GM12878 (cell line): Measurements from ENCODE around the gene PLPP2. TPM values are rescaled to one million over a fixed set of nuclear protein-coding genes. Genes with fewer than 3 reads are reported as not detected.

ENCODE experiments used
- ATAC-seq: fragments of 200-7000 bp; cut with Tn5 transposase; 3 replicates; pipeline ENCODE4 v1.9.1; 2020; ENCODE audit warnings: mild to moderate bottlenecking, moderate library complexity
- BruUV-seq: library from RNA; stranded (reverse); fragments of 400-500 nt; replicated peaks from 2 replicates; lab custom pipeline; 2021; lab: Mats Ljungman, UMichigan
- CTCF ChIA-PET: fragments of 300-600 bp; sonication (Branson Sonifier 250); formaldehyde crosslinking; extraction: SDS; loops from one replicate; lab custom pipeline; 2021; ENCODE audit warnings: inconsistent platforms; lab: Yijun Ruan, JAX
- POLR2A ChIA-PET: fragments of 350-600 bp; formaldehyde crosslinking; extraction: SDS; loops from one replicate; lab custom pipeline; 2021; ENCODE audit warnings: inconsistent platforms; lab: Charles Lee
- RAD21 ChIA-PET: fragments of 300-600 bp; sonication (Branson Sonifier 250); formaldehyde crosslinking; loops from one replicate; lab custom pipeline; 2023; ENCODE audit warnings: antibody characterized with exemption; ENCODE audit not compliant: unreplicated experiment; lab: Charles Lee
- SMC1A ChIA-PET: fragments of 300-600 bp; sonication (Branson Sonifier 250); formaldehyde crosslinking; loops from one replicate; lab custom pipeline; 2023; ENCODE audit not compliant: unreplicated experiment, uncharacterized antibody; lab: Charles Lee
- DNase-seq: peaks from one replicate; pipeline ENCODE4 v3.0.0-alpha.2; 2011; ENCODE audit warnings: low read depth, low spot score
- FAIRE-seq: peaks from 3 replicates; lab custom pipeline; 2011; peaks lifted over from hg19 to GRCh38; lab: Jason Lieb, UNC
- H2AFZ ChIP-seq: 2 replicates; pipeline ENCODE4 v1.6.0; 2011; ENCODE audit warnings: low read depth, low read length, control low read depth; ENCODE audit not compliant: control insufficient read depth
- H3K27ac ChIP-seq: 2 replicates; pipeline ENCODE4 v1.5.1; 2011; ENCODE audit warnings: control low read depth; ENCODE audit not compliant: control insufficient read depth, insufficient read depth
- H3K27me3 ChIP-seq, 2 experiments: replicated peaks in 1 of 2; 2 replicates each; pipeline versions ENCODE4 v1.6.0 to v1.6.1; 2011; ENCODE audit warnings: low read length in 1 of 2; ENCODE audit not compliant: control insufficient read depth in 2 of 2, insufficient read depth in 2 of 2
- H3K36me3 ChIP-seq, 2 experiments: 2 replicates each; pipeline ENCODE4 v1.5.1; 2011; ENCODE audit warnings: low read length in 1 of 2; ENCODE audit not compliant: control insufficient read depth in 2 of 2, insufficient read depth in 2 of 2
- H3K4me1 ChIP-seq: 2 replicates; pipeline ENCODE4 v1.6.1; 2011; ENCODE audit warnings: mild to moderate bottlenecking, low read length, moderate library complexity, mixed read lengths; ENCODE audit not compliant: control insufficient read depth, insufficient read depth
- H3K4me2 ChIP-seq: 2 replicates; pipeline ENCODE4 v1.6.0; 2011; ENCODE audit warnings: control low read depth; ENCODE audit not compliant: control insufficient read depth, insufficient read depth
- H3K4me3 ChIP-seq: fragments of 200-600 bp; sonication (generic); 2 replicates; pipeline ENCODE4 v1.5.1; 2016
- H3K79me2 ChIP-seq: 2 replicates; pipeline ENCODE4 v1.6.0; 2011; ENCODE audit warnings: low read length; ENCODE audit not compliant: control insufficient read depth, insufficient read depth
- H3K9ac ChIP-seq: 2 replicates; pipeline ENCODE4 v1.8.0; 2011; ENCODE audit warnings: low read length, control low read depth, mixed read lengths; ENCODE audit not compliant: control insufficient read depth, insufficient read depth
- H3K9me3 ChIP-seq: replicated peaks from 3 replicates; pipeline ENCODE4 v1.5.1; 2011; ENCODE audit warnings: mild to moderate bottlenecking, low read length; ENCODE audit not compliant: control insufficient read depth, insufficient read depth
- H4K20me1 ChIP-seq: 2 replicates; pipeline ENCODE4 v1.6.0; 2011; ENCODE audit not compliant: control insufficient read depth, insufficient read depth
- CUX1 ChIP-seq: IDR thresholded peaks from 2 replicates; pipeline ENCODE4 v1.6.1; 2012; ENCODE audit warnings: improper control_type of control experiment, low read depth, low read length; ENCODE audit not compliant: insufficient replicate concordance
- GABPA ChIP-seq: IDR thresholded peaks from 2 replicates; pipeline ENCODE4 v1.6.1; 2014; ENCODE audit warnings: antibody characterized with exemption, low read depth, mild to moderate bottlenecking, inconsistent platforms
- IKZF2 ChIP-seq, 2 experiments: fragments of 450-650 bp; IDR thresholded peaks; 2 replicates each; pipeline ENCODE4 v1.6.1; 2017; ENCODE audit warnings: mild to moderate bottlenecking in 2 of 2, moderate library complexity in 2 of 2
- KAT2A ChIP-seq: conservative IDR thresholded peaks from 2 replicates; pipeline ENCODE4 v1.6.1; 2011; ENCODE audit warnings: low read depth, low read length; ENCODE audit not compliant: control insufficient read depth
- MTA2 ChIP-seq: fragments of 450-650 bp; IDR thresholded peaks from 2 replicates; pipeline ENCODE4 v1.6.1; 2016; ENCODE audit warnings: low read depth, mild to moderate bottlenecking, moderate library complexity
- MXI1 ChIP-seq: fragments of 150-350 bp; IDR thresholded peaks from 2 replicates; pipeline ENCODE4 v1.6.1; 2011; ENCODE audit warnings: low read depth, mild to moderate bottlenecking, inconsistent platforms, low read length, improper control_type of control experiment
- PAX8 ChIP-seq: fragments of 450-650 bp; IDR thresholded peaks from 2 replicates; pipeline ENCODE4 v1.6.1; 2017; ENCODE audit warnings: mild to moderate bottlenecking, moderate library complexity
- SKIL ChIP-seq: fragments of 450-650 bp; IDR thresholded peaks from 2 replicates; pipeline ENCODE4 v1.6.1; 2017; ENCODE audit warnings: mild to moderate bottlenecking, low read depth, inconsistent platforms; ENCODE audit not compliant: poor library complexity, severe bottlenecking
- SMAD5 ChIP-seq: IDR thresholded peaks from 2 replicates; pipeline ENCODE4 v1.6.1; 2016; ENCODE audit warnings: antibody characterized with exemption, low read depth
- ZBTB33 ChIP-seq: fragments of 450-650 bp; IDR thresholded peaks from 2 replicates; pipeline ENCODE4 v1.6.1; 2017; ENCODE audit warnings: mild to moderate bottlenecking
- WGBS: methylation state at CpG from one replicate; pipeline ENCODE4 v1.1.6; 2016; ENCODE audit warnings: low lambda C conversion rate; ENCODE audit not compliant: insufficient replicate concordance, insufficient coverage; ENCODE audit errors: missing lambda C conversion rate; 5-methylcytosine and 5-hydroxymethylcytosine counted together
- in situ Hi-C: fragments of 300-500 bp; cut with MboI; formaldehyde crosslinking; loops from 9 replicates; pipeline ENCODE4 v1.14.3; 2018; ENCODE audit warnings: mixed read lengths
- intact Hi-C: fragments of 100-400 bp; cut with micrococcal nuclease; formaldehyde crosslinking; loops from one replicate; pipeline ENCODE4 v1.14.2; 2022; ENCODE audit not compliant: unreplicated experiment
- polyA plus RNA-seq, 11 experiments: library from polyadenylated mRNA; depleted of rRNA in 4 of 11; unstranded in 6 of 11; stranded (reverse) in 5 of 11; fragments of >200 nt; fragmentation: Nextera tagmentation in 4 of 11; fragmentation: Illumina TruSeq in 1 of 11; extraction: Ambion mirVana in 4 of 11; extraction: Trizol in 1 of 11; gene quantifications; 1 replicate in 1 of 11; 2 replicates in 10 of 11; pipeline versions ENCODE4 v1.2.1 to v1.2.3, GENCODE V29; 2011 to 2016; ENCODE audit warnings: inconsistent platforms in 2 of 11, missing spikeins in 2 of 11, low read depth in 1 of 11
- total RNA-seq, 4 experiments: library from RNA; depleted of rRNA in 3 of 4; stranded (reverse); fragments of >200 nt in 3 of 4; fragmentation: Illumina TruSeq in 1 of 4; extraction: Trizol in 1 of 4; gene quantifications; 2 replicates each; pipeline versions ENCODE4 v1.2.1 to v1.2.3, GENCODE V29; 2013 to 2021

Gene PLPP2
- total and polyA plus RNA-seq, 10 of the 15 experiments (the other 5 are each of a cell fraction or from before 2014, with no cell fraction given): 0.04 to 0.62 (median 0.14) TPM; not detected in 7

- Histone ChIP-seq H3K4me1 (no peaks in the 10 kb centered on the region), H3K79me2 (no peaks in the 10 kb centered on the region), H3K4me2 (no peak overlapping the region), H3K27me3 (no peaks in the 10 kb centered on the region), H3K36me3 (peaks cover 25 to 32% of the 10 kb centered on the region in 2 experiments), H3K9me3 (peaks cover 10% of the 10 kb centered on the region; the same call in 2 of the 3 replicates), H3K27ac (no peak overlapping the region), H4K20me1 (no peaks in the 10 kb centered on the region), H3K4me3 (no peak overlapping the region), H3K9ac (no peak overlapping the region)
- no peak for ATAC-seq
- no TSS peak for BruUV-seq
- in situ Hi-C loops: no loop called here
- ChIA-PET POLR2A (no interaction called here), SMC1A (no interaction called here), CTCF (no interaction called here), RAD21 (no interaction called here)
- intact Hi-C loops: no loop called here
- FAIRE-seq: no peak
- 73% methylated on average over 23 of the region's 24 CpGs for WGBS
- TF ChIP-seq SMAD5: no peak
- TF ChIP-seq SKIL: no peak
- no peak for TF ChIP-seq CUX1
- TF ChIP-seq PAX8: no peak
- TF ChIP-seq ZBTB33: no peak
- TF ChIP-seq IKZF2 (IDR thresholded peaks at IDR 0.05): no peak
- TF ChIP-seq MXI1: no peak
- TF ChIP-seq MTA2: no peak
- TF ChIP-seq KAT2A: no peak
- TF ChIP-seq GABPA: no peak
- TF ChIP-seq, all 136 proteins: peak for 0
- H2AFZ ChIP-seq: no peak overlapping the region
- DNase-seq: no peak
These were observed 34.2 kb upstream of the PLPP2 start for GRCh38 chr19:325173-325936.
